ENCODE data around the gene ENTPD8.

ENTPD8 gene

DNA sequence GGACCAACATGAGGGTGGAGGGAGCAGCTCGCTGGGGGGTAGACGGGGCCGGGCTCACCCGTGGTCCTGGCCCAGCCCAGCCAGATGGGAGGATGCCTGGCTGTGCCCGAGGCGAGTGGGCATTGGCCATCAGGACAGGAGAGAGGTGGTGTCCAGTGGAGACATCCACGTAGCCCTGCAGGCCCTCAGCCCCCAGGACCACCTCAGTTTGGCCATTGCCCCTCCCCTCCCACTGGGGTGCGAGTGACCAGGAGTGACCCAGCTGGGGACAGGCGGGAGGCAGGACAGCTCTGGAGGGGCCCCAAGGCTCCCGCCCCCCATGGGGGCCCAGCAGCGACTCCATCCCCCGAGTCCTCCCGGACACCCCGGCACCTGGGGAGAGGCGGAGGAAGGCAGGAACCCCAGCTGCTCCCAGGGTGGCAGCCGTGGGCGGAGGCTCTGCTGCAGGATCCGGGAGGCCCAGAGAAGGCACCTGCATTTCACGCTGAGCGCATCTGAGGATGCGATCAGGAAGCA is 9.7 kb downstream of the ENTPD8 start:
- no peak for DNase-seq (ENCODE audit: low read depth)

- DNase-seq (ENCODE audit: low read depth), result no peak
Measured at GRCh38 chr9:137430723-137431415, 10.3 kb downstream of the ENTPD8 start.

GRCh38 chr9:137429974-137430722 is 11.0 kb downstream of the ENTPD8 start:
- DNase-seq (ENCODE audit: low read depth), result no peak

GRCh38 chr9:137429546-137429890 is 11.6 kb downstream of the ENTPD8 start:
- DNase-seq (ENCODE audit: low read depth), result no peak

GRCh38 chr9:137428841-137429545 is 12.2 kb downstream of the ENTPD8 start:
- DNase-seq (ENCODE audit: low read depth), result no peak

DNA sequence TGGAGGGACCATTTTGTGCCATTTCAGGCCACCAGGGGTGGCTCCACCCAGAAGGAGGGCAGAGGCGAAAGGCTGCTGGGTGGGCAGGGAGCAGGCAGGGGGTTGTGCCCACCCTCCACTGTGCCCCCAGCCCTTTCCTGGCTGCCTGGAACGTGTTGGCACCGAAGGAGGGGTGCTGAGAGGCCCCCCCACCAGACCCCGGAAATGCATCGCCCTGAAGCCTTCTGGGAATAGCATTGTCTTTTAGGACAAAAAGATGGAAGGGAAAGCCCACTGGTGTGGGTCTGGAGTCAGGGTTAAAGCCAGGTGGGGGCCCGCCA is 12.9 kb downstream of the ENTPD8 start:
- no peak for DNase-seq (ENCODE audit: low read depth)

DNA sequence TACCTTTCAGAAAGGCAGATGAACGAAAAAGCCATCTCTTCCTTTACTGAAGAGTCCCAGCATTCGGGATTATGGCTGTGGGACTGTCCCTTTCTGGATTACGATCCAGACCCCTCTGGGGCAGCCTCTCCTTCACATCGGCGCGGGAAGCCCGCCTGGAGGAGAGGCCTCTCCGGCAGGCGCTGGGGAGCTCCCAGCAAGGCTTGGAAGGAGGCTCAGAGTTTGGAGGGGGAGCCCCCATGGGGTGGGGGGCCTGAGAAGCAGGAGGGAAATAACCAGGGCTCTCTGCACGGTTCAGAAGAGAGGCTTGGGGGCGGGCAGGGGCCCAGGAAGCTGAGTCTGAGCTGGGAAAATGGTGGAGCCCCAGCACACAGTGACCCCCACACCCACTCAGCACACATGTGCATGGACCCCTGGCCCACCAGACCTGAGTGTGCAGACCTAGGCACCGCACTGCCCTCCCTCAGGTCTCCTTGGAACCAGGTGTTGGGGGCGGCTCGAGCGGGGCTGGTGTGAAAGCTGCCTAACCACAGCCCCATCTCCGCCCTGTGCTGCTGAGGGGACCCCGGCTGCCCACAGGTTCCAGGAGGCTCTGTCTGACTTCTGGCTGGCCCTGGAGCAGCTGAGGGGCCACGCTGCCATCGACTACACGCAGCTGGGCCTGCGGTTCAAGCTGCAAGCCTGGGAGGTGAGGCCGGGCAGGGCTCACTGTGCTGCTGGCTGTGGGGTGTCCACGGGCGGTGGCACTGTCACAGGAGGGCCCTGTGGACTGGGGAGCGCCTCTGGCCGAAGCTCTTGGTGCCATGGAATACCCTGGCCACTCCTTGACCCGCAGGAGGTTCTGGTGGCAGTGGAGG is 13.5 kb downstream of the ENTPD8 start:
- DNase-seq (ENCODE audit: low read depth), result no peak

DNA sequence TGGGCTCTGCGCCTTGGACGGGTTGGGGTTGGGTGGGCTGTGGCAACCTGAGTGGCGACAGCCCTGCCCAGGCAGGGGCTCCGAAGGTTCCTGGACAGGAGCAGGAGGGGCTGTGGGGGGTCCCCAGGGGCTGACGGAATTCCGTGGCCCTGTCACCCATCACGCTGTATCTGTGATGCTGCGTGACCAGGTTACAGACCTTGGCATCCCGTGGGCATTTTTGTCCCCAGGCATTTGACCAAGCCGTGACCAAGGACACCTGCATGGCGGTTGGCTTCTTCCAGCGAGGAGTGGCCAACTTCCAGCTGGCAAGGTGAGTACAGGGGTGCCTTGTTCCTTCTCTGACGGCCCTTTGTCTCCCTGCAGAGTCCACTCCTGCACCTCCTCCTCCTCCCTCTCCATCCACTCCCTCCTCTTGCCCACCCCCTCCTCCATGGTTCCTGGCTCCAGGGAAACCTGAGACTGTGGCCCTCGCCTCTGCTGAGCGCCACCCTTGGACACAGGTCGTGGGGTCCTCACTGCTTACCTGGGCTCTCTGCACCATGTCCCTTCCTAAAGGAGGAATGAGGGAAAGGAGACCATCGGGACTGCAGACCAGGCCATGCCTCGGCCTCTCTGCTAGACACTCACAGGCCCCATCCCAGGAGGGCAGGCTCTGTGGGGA is 15.0 kb downstream of the ENTPD8 start:
- DNase-seq (ENCODE audit: low read depth), result no peak

GRCh38 chr9:137423514-137424291 is 17.5 kb downstream of the ENTPD8 start:
- DNase-seq (ENCODE audit: low read depth), result no peak

- peak; percentile 94 for DNase-seq (ENCODE audit: low read depth)
Measured at GRCh38 chr9:137422604-137423513, 18.3 kb downstream of the ENTPD8 start, which contains the start of the genes EXD3 and NOXA1. EXD3 (minus strand) TSS chr9:137423162; CDS start chr9:137395357, 27,805 bp downstream. NOXA1 (plus strand) TSS chr9:137423393; CDS start chr9:137423530, 137 bp downstream.

GRCh38 chr9:137421838-137422603 is 19.1 kb downstream of the ENTPD8 start:
- DNase-seq (ENCODE audit: low read depth), result no peak

DNA sequence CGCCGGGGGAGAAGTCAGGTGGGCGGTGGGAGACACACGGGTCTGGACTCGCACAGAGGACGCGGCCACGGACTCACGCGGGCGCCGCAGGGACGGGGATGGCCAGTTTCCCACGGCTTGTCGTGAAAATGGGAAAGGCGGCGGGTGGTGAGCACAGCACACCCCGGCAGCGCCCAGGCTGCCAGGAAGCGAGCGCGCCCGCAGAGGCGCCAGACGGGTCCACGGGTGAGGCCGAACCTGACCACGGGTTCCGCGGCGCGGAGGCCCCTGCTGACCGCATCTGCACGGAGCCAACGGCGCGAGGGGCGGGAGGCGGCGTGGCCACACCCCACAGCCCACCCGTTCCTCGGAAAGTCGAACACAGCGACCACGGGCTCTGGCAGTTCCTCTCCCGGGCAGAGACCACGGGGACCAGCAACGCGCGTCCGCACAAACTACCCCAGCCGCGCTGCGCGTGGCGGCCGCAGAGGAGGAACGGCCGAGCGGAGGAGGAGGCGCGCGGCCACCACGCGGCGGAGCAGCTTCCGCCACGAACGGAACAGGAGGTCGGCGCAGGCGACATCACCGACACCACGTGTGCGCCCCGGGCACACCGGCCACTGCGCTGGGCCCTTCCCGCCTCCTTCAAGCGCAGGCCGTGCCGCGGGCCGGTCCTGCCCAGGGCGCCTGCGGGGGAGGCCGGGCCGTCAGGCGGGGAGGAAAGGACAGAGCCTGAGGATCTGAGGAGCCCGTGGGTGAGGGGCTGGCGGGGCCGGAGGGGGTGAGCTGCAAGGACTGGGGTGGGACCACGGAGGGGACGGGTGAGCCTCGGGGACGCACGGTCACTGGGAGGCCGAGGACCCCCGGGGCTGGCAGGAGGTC is 23.8 kb downstream of the ENTPD8 start:
- no peak for DNase-seq (ENCODE audit: low read depth)

DNA sequence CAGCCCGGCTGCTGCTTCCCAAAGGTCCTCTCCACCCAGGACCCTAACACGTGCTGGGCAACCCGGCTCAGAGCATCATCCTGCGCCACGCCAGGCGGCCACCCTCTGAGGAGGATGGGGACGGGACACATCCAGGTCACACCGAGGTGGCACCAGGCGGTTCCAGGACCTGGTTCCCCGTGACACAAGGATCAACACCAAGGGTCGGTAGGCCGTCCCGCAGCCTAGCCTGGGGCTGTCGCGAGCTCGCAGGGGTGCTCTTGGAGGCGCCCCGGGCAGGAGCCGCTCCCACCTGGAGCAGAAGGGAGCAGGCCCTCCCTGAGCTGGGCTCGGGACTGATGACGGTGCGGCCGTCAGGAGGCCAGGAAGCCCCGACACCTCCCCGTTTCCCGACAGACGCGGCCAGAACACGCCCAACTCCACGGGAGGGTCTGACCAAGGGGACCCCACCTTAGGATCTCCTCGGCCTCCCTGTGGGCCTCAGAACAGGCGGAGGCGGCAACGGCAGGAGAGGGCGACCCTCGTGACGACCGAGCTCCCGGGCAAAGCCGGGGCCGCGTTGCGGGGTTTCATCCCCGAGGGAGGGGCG is 24.5 kb downstream of the ENTPD8 start:
- DNase-seq (ENCODE audit: low read depth), result no peak

DNA sequence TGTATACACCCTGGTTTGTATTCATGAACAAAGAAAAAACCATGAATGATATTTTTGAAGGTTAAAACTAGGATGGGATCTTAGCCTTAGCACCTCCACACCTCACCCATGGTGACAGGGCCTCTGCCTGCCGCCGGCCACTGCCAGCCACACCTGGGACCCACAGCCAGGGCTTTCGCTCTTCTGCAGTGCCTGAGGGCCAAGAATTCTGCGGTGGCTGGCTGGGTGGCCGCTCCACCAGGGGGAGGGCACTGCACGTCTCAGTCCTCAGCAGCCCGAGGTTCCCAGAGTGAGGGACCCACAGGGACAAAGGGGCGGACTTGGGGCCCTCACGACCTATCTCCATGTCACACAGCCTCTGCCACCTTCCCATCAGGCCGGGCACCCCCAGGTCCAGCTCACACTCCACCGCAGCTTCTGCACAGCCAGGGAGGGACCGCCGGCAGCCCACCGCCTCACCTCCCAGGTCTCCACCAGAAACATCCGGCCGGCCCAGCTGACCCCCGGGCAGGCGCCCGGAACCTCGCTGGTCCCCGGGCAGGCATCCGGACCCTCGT is 25.1 kb downstream of the ENTPD8 start:
- no peak for DNase-seq (ENCODE audit: low read depth)

- DNase-seq (ENCODE audit: low read depth), result no peak
Measured at GRCh38 chr9:137415451-137415850, 25.7 kb downstream of the ENTPD8 start.

- no peak for DNase-seq (ENCODE audit: low read depth)
Measured at GRCh38 chr9:137412431-137412830, 28.7 kb downstream of the ENTPD8 start.
